Activated T-cell treated with anti-CD3 and anti-CD28 coated beads, Interleukin-2, amount 50 U/mL, for 48 hours (primary cell): ENCODE results near the gene FAM168B.
A peak's percentile ranks its signal among the peaks of the same experiment; 100 is the strongest.

Source experiments
- DNase-seq, 2 experiments: peaks; one replicate each; pipeline ENCODE4 v3.0.0-alpha.2; 2020

Gene FAM168B

GRCh38 chr2:131054488-131054887 lies 38.8 kb downstream of the FAM168B start:
- no peak for DNase-seq

- no peak for DNase-seq
These were observed 40.5 kb downstream of the FAM168B start for GRCh38 chr2:131052741-131053263.

GRCh38 chr2:131050896-131051295 lies 42.4 kb downstream of the FAM168B start:
- DNase-seq: no peak

GRCh38 chr2:131049150-131049718 lies 44.0 kb downstream of the FAM168B start:
- DNase-seq: no peak

- no peak for DNase-seq
These were observed 44.6 kb downstream of the FAM168B start for GRCh38 chr2:131048641-131049040.

- DNase-seq: no peak
These were observed 45.2 kb downstream of the FAM168B start for GRCh38 chr2:131047920-131048560.

- DNase-seq: no peak
These were observed 46.2 kb downstream of the FAM168B start for GRCh38 chr2:131046918-131047652.

GRCh38 chr2:131046028-131046917 lies 47.0 kb downstream of the FAM168B start:
- no peak for DNase-seq

GRCh38 chr2:131045286-131046027 lies 47.8 kb downstream of the FAM168B start:
- DNase-seq: no peak

GRCh38 chr2:131044757-131045150 lies 48.5 kb downstream of the FAM168B start:
- DNase-seq: no peak

- no peak for DNase-seq
These were observed 49.0 kb downstream of the FAM168B start for GRCh38 chr2:131044075-131044756.

GRCh38 chr2:131043199-131044074 lies 49.8 kb downstream of the FAM168B start:
- no peak for DNase-seq

GRCh38 chr2:131042148-131042775 lies 51.0 kb downstream of the FAM168B start:
- DNase-seq: no peak

- DNase-seq: no peak
These were observed 51.7 kb downstream of the FAM168B start for GRCh38 chr2:131041402-131042147.

- DNase-seq: peak in 1 of 2 experiments; percentile 47
These were observed 52.4 kb downstream of the FAM168B start for GRCh38 chr2:131040661-131041401.

GRCh38 chr2:131039908-131040660 lies 53.2 kb downstream of the FAM168B start:
- DNase-seq: peak in 1 of 2 experiments; percentile 61

GRCh38 chr2:131039535-131039907 lies 53.7 kb downstream of the FAM168B start:
- no peak for DNase-seq

GRCh38 chr2:131039101-131039440 lies 54.2 kb downstream of the FAM168B start:
- no peak for DNase-seq
